HG03439 (cell line): ENCODE results near the gene POU2AF2.

Experiments
- ATAC-seq: cut with Tn5 transposase; IDR thresholded peaks from one replicate; pipeline ENCODE4 v1.9.1; 2021; ENCODE audit warnings: mild to moderate bottlenecking, moderate library complexity; ENCODE audit not compliant: unreplicated experiment

Gene POU2AF2

GRCh38 chr11:111327908-111328624 is 82.5 kb downstream of the POU2AF2 start:
- no peak for ATAC-seq

- ATAC-seq = no peak
Observed at GRCh38 chr11:111329306-111330204, 84.0 kb downstream of the POU2AF2 start.

- no peak for ATAC-seq
Observed at GRCh38 chr11:111330234-111330893, 84.8 kb downstream of the POU2AF2 start.

GRCh38 chr11:111331711-111332479 is 86.4 kb downstream of the POU2AF2 start:
- ATAC-seq = no peak

GRCh38 chr11:111334532-111335502 is 89.3 kb downstream of the POU2AF2 start:
- ATAC-seq = no peak

- ATAC-seq = no peak
Observed at GRCh38 chr11:111335549-111335948, 90.0 kb downstream of the POU2AF2 start.
